BLaER1 treated with 17β-estradiol and CSF1 and Interleukin-3, amounts not matched to agents 10 nM and 100 nM (cell line): Measurements from ENCODE around the gene RAD9A.
"Not testable (repeated sequence)": the region's sequence is repeated elsewhere in the genome, so short reads cannot be mapped to it uniquely, and the experiment has no call there.

Experiments
- H3K27ac ChIP-seq, 11 experiments: shearing (Covaris generic); formaldehyde crosslinking; 2 replicates each; pipeline ENCODE4 v1.8.1; 2022
- H3K27me3 ChIP-seq, 11 experiments: shearing (Covaris generic); formaldehyde crosslinking; 2 replicates each; pipeline ENCODE4 v1.8.1; 2022
- H3K36me3 ChIP-seq, 11 experiments: shearing (Covaris generic); formaldehyde crosslinking; 2 replicates each; pipeline ENCODE4 v1.8.1; 2022
- H3K4me1 ChIP-seq, 10 experiments: shearing (Covaris generic); formaldehyde crosslinking; 2 replicates each; pipeline ENCODE4 v1.8.1; 2022
- H3K4me2 ChIP-seq, 11 experiments: shearing (Covaris generic); formaldehyde crosslinking; 2 replicates each; pipeline ENCODE4 v1.8.1; 2022
- H3K4me3 ChIP-seq, 10 experiments: shearing (Covaris generic); formaldehyde crosslinking; 2 replicates each; pipeline ENCODE4 v1.8.1; 2022
- H3K9ac ChIP-seq, 11 experiments: shearing (Covaris generic); formaldehyde crosslinking; 2 replicates each; pipeline ENCODE4 v1.8.1; 2022
- H3K9me3 ChIP-seq, 11 experiments: shearing (Covaris generic); formaldehyde crosslinking; replicated peaks in 1 of 11; 2 replicates each; pipeline ENCODE4 v1.8.1; 2022
- H4K20me1 ChIP-seq, 11 experiments: shearing (Covaris generic); formaldehyde crosslinking; 2 replicates each; pipeline ENCODE4 v1.8.1; 2022
- Cebpa-rat ChIP-seq, 11 experiments: shearing (Covaris generic); IDR thresholded peaks; 2 replicates each; pipeline ENCODE4 v1.8.1; 2022

Gene RAD9A

DNA sequence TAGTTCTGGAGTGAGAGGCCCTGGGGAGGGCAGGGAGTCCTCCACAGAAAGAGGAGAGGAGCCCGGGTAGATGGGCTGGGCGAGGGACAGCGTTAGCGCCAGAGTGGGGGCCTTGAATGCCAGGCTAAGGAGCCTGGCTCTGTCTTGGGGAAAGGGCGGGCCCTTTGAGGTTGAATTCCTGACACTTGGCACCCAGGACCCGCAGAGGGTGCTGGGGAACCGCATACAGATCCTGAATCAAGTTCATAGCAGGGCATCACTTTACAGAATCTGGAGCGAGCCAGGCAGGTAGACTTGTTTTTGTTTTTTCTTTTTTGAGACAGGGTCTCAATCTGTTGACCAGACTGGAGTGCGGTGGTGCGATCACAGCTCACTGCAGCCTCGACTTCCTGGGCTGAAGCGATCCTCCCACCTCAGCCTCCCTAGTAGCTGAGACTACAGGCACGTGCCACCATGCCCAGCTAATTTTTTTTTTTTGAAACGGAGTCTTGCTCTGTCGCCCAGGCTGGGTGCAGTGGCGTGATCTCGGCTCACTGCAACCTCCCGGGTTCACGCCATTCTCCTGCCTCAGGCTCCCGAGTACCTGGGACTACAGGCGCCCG lies 29.7 kb downstream of the RAD9A start:
- Histone ChIP-seq H4K20me1 (peaks cover 0 to 35% (median 0%) of the 10 kb centered on the region in 11 experiments; a peak in 9 of 22 replicates), H3K4me2 (peak overlapping the region in 10 of 11 experiments; percentile 8 to 100 (median 96); a peak in 16 of 22 replicates), H3K27ac (no peak overlapping the region), H3K9me3 (no peaks in the 10 kb centered on the region), H3K9ac (no peak overlapping the region), H3K27me3 (peaks cover 0 to 23% (median 0%) of the 10 kb centered on the region in 11 experiments; a peak in 3 of 22 replicates), H3K4me1 (peaks cover 48 to 66% (median 56%) of the 10 kb centered on the region in 10 experiments), H3K4me3 (peak overlapping the region in 4 of 10 experiments; percentile 62 to 75 (median 68); a peak in 6 of 20 replicates), H3K36me3 (no peaks in the 10 kb centered on the region)
- TF ChIP-seq Cebpa-rat (IDR thresholded peaks at IDR 0.05): no peak

GRCh38 chr11:67422891-67423290 lies 31.1 kb downstream of the RAD9A start:
- peaks cover 0 to 13% (median 0%) of the 10 kb centered on the region in 11 experiments; a peak in 2 of 22 replicates for H3K27me3 ChIP-seq
- peaks cover 41 to 61% (median 50%) of the 10 kb centered on the region in 10 experiments for H3K4me1 ChIP-seq
- H3K36me3 ChIP-seq: no peaks in the 10 kb centered on the region
- TF ChIP-seq Cebpa-rat (IDR thresholded peaks at IDR 0.05): no peak
- no peak overlapping the region for H3K4me2 ChIP-seq
- no peak overlapping the region for H3K9ac ChIP-seq
- no peaks in the 10 kb centered on the region for H3K9me3 ChIP-seq
- no peak overlapping the region for H3K27ac ChIP-seq
- H4K20me1 ChIP-seq: peaks cover 0 to 25% (median 0%) of the 10 kb centered on the region in 11 experiments; a peak in 8 of 22 replicates
- no peak overlapping the region for H3K4me3 ChIP-seq

- Histone ChIP-seq H3K4me3 (no peak overlapping the region), H3K27ac (no peak overlapping the region), H3K4me2 (no peak overlapping the region), H4K20me1 (peaks cover 0 to 19% (median 0%) of the 10 kb centered on the region in 11 experiments; a peak in 8 of 22 replicates), H3K4me1 (peaks cover 36 to 55% (median 45%) of the 10 kb centered on the region in 10 experiments), H3K9ac (no peak overlapping the region), H3K36me3 (no peaks in the 10 kb centered on the region), H3K27me3 (peaks cover 0 to 7% (median 0%) of the 10 kb centered on the region in 11 experiments; a peak in 2 of 22 replicates), H3K9me3 (no peaks in the 10 kb centered on the region)
- TF ChIP-seq Cebpa-rat (IDR thresholded peaks at IDR 0.05): no peak
Measured at GRCh38 chr11:67423466-67423865, 31.7 kb downstream of the RAD9A start.

DNA sequence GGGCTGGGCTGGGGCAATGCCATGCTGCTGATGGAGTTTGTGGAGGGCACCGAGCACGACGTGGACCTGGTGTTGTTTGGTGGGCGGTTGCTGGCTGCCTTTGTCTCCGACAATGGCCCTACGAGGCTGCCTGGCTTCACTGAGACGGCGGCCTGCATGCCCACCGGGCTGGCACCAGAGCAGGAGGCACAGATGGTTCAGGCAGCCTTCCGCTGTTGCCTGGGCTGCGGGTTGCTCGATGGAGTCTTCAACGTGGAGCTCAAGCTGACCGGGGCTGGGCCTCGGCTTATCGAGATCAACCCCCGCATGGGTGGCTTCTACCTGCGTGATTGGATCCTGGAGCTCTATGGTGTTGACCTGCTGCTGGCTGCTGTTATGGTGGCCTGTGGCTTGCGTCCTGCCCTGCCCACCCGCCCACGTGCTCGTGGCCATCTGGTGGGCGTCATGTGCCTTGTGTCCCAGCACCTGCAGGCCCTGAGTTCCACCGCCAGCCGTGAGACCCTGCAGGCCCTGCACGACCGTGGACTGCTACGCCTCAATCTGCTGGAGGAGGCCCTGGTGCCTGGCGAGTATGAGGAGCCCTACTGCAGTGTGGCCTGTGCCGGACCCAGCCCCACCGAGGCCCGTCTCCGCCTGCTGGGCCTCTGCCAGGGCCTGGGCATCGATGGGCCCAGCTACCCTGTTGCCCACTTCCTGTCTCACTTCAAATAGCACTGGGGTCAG lies 32.3 kb downstream of the RAD9A start:
- no peak for TF ChIP-seq Cebpa-rat (IDR thresholded peaks at IDR 0.05)
- peak overlapping the region in 2 of 11 experiments; percentile 8 to 29; a peak in 2 of 22 replicates for H3K9ac ChIP-seq

DNA sequence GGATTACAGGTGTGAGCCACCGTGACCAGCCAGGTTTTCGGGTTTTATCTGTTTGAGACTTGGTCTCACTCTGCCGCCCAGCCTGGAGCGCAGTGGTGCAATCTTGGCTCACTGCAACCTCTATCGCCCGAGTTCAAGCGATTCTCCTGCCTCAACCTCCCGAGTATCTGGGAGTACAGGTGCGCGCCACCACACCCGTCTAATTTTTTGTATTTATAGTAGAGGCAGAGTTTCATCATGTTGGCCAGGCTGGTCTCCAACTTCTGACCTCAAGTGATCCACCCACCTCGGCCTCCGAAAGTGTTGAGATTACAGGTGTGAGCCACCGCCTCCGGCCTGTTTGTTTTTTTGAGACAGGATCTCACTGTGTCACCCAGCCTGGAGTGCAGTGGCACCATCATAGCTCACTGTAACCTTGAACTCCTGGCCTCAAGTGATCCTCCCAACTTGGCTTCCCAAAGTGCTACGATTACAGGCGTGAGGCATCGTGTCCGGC lies 35.6 kb downstream of the RAD9A start:
- H3K36me3 ChIP-seq: peaks cover 19 to 32% (median 27%) of the 10 kb centered on the region in 11 experiments
- peak overlapping the region; percentile 79 to 99 (median 89) for H3K4me3 ChIP-seq
- H3K4me2 ChIP-seq: peak overlapping the region; percentile 79 to 95 (median 89)
- peaks cover 0 to 34% (median 17%) of the 10 kb centered on the region in 11 experiments; a peak in 11 of 22 replicates for H4K20me1 ChIP-seq
- H3K9ac ChIP-seq: peak overlapping the region; percentile 86 to 96 (median 90)
- peak overlapping the region; percentile 21 to 88 (median 80); a peak in 21 of 22 replicates for H3K27ac ChIP-seq
- H3K9me3 ChIP-seq, H3K27me3 ChIP-seq: not testable (repeated sequence)
- peaks cover 26 to 52% (median 39%) of the 10 kb centered on the region in 10 experiments for H3K4me1 ChIP-seq

More for the DNA sequence above, 32.3 kb downstream of the RAD9A start:
- Histone ChIP-seq H3K4me3 (no peak overlapping the region), H3K4me1 (peaks cover 33 to 52% (median 41%) of the 10 kb centered on the region in 10 experiments), H3K9me3 (no peaks in the 10 kb centered on the region), H3K36me3 (no peaks in the 10 kb centered on the region), H4K20me1 (peaks cover 0 to 16% (median 2%) of the 10 kb centered on the region in 11 experiments; a peak in 9 of 22 replicates), H3K4me2 (peak overlapping the region in 8 of 11 experiments; percentile 7 to 48 (median 36); a peak in 7 of 22 replicates), H3K27ac (peak overlapping the region in 1 of 11 experiments; percentile 22; a peak in 1 of 22 replicates), H3K27me3 (peaks cover 0 to 5% (median 0%) of the 10 kb centered on the region in 11 experiments; a peak in 1 of 22 replicates)

- Histone ChIP-seq H3K4me1 (peaks cover 28 to 61% (median 47%) of the 10 kb centered on the region in 10 experiments), H3K4me2 (peak within 1 kb of the TSS; percentile 79 to 98 (median 91)), H4K20me1 (peaks cover 0 to 43% (median 26%) of the 10 kb centered on the region in 11 experiments; a peak in 17 of 22 replicates), H3K9me3 (no peaks in the 10 kb centered on the region), H3K27ac (peak within 1 kb of the TSS; percentile 63 to 88 (median 80)), H3K4me3 (peak within 1 kb of the TSS; percentile 79 to 99 (median 89)), H3K36me3 (peaks cover 28 to 41% (median 36%) of the 10 kb centered on the region in 11 experiments), H3K9ac (peak within 1 kb of the TSS; percentile 86 to 96 (median 90)), H3K27me3 (no peaks in the 10 kb centered on the region)
- peak in 3 of 11 experiments; percentile 27 to 50 (median 34); a peak in 3 of 22 replicates for TF ChIP-seq Cebpa-rat (IDR thresholded peaks at IDR 0.05)
Measured at GRCh38 chr11:67428052-67429001, 36.5 kb downstream of the RAD9A start, which contains the start of gene RPS6KB2. Gene RPS6KB2, plus strand, starts transcription at chr11:67428494. Its CDS starts 52 bp downstream, at chr11:67428546.

DNA sequence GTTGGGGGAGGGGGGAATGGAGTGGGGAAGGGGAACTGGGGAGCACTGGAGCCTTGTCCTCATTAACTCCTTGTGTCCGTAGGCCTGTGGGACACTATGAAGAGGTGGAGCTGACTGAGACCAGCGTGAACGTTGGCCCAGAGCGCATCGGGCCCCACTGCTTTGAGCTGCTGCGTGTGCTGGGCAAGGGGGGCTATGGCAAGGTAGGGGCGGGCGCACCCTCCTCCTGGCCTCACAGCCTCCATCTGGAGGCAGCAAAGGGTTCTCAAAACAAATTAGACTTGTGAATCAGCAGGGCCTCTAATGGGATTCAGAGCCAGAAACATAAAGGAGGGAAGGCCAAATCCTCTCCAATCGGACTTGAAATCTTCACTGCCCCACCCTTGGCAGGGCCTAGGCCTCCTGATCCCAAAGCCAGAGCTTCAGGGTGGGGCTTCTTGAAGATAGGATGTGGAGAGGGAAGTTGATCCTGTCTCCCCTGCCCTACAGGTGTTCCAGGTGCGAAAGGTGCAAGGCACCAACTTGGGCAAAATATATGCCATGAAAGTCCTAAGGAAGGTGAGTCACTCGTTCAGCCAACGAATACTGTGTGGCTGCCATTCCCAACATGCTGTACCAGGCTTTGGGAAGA lies 37.4 kb downstream of the RAD9A start:
- H3K4me1 ChIP-seq: peaks cover 28 to 67% (median 55%) of the 10 kb centered on the region in 10 experiments
- H3K27ac ChIP-seq: peak overlapping the region; percentile 63 to 88 (median 80); a peak in 19 of 22 replicates
- peaks cover 37 to 49% (median 44%) of the 10 kb centered on the region in 11 experiments for H3K36me3 ChIP-seq

More for the DNA sequence above, 37.4 kb downstream of the RAD9A start:
- no peak for TF ChIP-seq Cebpa-rat (IDR thresholded peaks at IDR 0.05)
- H4K20me1 ChIP-seq: peaks cover 0 to 51% (median 34%) of the 10 kb centered on the region in 11 experiments; a peak in 18 of 22 replicates
- H3K4me3 ChIP-seq: peak overlapping the region; percentile 79 to 99 (median 89)
- H3K27me3 ChIP-seq: no peaks in the 10 kb centered on the region
- peak overlapping the region; percentile 79 to 98 (median 91) for H3K4me2 ChIP-seq
- H3K9me3 ChIP-seq: no peaks in the 10 kb centered on the region
- peak overlapping the region; percentile 86 to 96 (median 90) for H3K9ac ChIP-seq
